K562 (cell line): ENCODE measurements around the gene UBAP2. TPM values are rescaled to one million over a fixed set of nuclear protein-coding genes. Genes with fewer than 3 reads are reported as not detected.

ENCODE experiments used
- FOXM1 ChIP-seq, 2 experiments: fragments of 450-650 bp in 1 of 2; sonication (generic) in 1 of 2; formaldehyde crosslinking in 1 of 2; IDR thresholded peaks; 2 replicates each; pipeline versions ENCODE4 v1.6.1 to v1.9.0; 2017 to 2022; ENCODE audit warnings: low read depth in 2 of 2, mild to moderate bottlenecking in 2 of 2, missing genetic modification reagents in 1 of 2, moderate library complexity in 1 of 2
- HCFC1 ChIP-seq: IDR thresholded peaks from 2 replicates; pipeline ENCODE4 v1.6.1; 2012; ENCODE audit warnings: low read depth, low read length, improper control_type of control experiment
- KAT8 ChIP-seq: fragments of 450-650 bp; IDR thresholded peaks from 2 replicates; pipeline ENCODE4 v1.6.1; 2016; ENCODE audit warnings: low read depth, mild to moderate bottlenecking
- NKRF ChIP-seq: fragments of 450-650 bp; IDR thresholded peaks from 2 replicates; pipeline ENCODE4 v1.6.1; 2016; ENCODE audit warnings: borderline replicate concordance
- PTTG1 ChIP-seq: fragments of 450-650 bp; IDR thresholded peaks from 2 replicates; pipeline ENCODE4 v1.6.1; 2016; ENCODE audit warnings: low read depth, mild to moderate bottlenecking, missing genetic modification characterization, missing compliant biosample characterization
- ZFP30 ChIP-seq: fragments of 250-450 bp; sonication (Bioruptor Pico); IDR thresholded peaks from 2 replicates; pipeline ENCODE4 v1.8.0; 2022; ENCODE audit warnings: moderate library complexity, mild to moderate bottlenecking, inconsistent platforms, borderline replicate concordance
- ZNF121 ChIP-seq: sonication (generic); formaldehyde crosslinking; conservative IDR thresholded peaks from 2 replicates; pipeline ENCODE4 v1.8.0; 2022; ENCODE audit warnings: missing genetic modification reagents
- ZNF354B ChIP-seq: fragments of 250-450 bp; sonication (Bioruptor Pico); IDR thresholded peaks from 2 replicates; pipeline ENCODE4 v1.4.0; 2020
- polyA plus RNA-seq, 8 experiments: library from polyadenylated mRNA; depleted of rRNA in 4 of 8; stranded (reverse) in 5 of 8; unstranded in 3 of 8; fragments of >200 nt; fragmentation: Nextera tagmentation in 2 of 8; fragmentation: Illumina TruSeq in 1 of 8; extraction: Ambion mirVana in 2 of 8; extraction: Trizol in 1 of 8; gene quantifications; 2 replicates each; pipeline versions ENCODE4 v1.2.1 to v1.2.3, GENCODE V29; 2011 to 2014; ENCODE audit warnings: inconsistent platforms in 1 of 8, missing spikeins in 1 of 8
- total RNA-seq, 7 experiments: library from RNA; depleted of rRNA in 6 of 7; stranded (reverse); fragments of >200 nt in 6 of 7; fragmentation: Illumina TruSeq in 2 of 7; extraction: Trizol in 2 of 7; gene quantifications; 2 replicates each; pipeline versions ENCODE4 v1.2.1 to v1.2.3, GENCODE V29; 2011 to 2021; ENCODE audit warnings: low replicate concordance in 1 of 7
- TF ChIP-seq, protein P1 (sequence below): sonication (generic); formaldehyde crosslinking; IDR thresholded peaks from 2 replicates; pipeline ENCODE4 v1.8.0; 2023; ENCODE audit warnings: missing genetic modification reagents, mild to moderate bottlenecking, borderline replicate concordance
- TF ChIP-seq, protein P2 (sequence below): fragments of 250-450 bp; sonication (Bioruptor Pico); IDR thresholded peaks from 2 replicates; pipeline ENCODE4 v1.8.0; 2021; ENCODE audit warnings: moderate library complexity, mild to moderate bottlenecking, inconsistent platforms
- TF ChIP-seq, protein P3 (sequence below): fragments of 200-800 bp; sonication (Bioruptor generic); IDR thresholded peaks from 2 replicates; pipeline ENCODE4 v1.6.1; 2017; ENCODE audit warnings: missing genetic modification characterization, missing compliant biosample characterization

Gene UBAP2
- total and polyA plus RNA-seq, 9 of the 15 experiments (the other 6 are each of a cell fraction or from before 2014, with no cell fraction given), result 8.7 to 47.9 (median 18.7) TPM

DNA sequence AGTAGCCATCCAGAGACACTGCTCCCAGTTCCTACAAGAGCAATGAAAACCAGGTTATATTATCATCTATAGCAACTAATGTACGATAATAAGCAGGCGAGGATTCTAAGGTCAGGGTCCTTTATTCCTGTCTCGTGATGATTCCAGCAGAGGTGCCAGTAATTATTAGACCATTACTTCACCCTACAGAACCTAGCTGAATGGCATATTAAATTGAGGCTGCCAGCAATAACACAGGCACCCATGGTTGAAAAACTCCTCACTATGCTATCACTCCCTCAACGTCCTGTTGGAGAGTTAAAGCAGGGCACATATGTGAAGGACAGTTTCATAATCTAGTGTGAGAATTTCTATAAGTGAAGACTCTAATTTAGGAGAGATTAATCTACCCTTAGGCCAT lies 48.1 kb upstream of the UBAP2 start (continued):
- TF ChIP-seq FOXM1 (IDR thresholded peaks at IDR 0.05; ENCODE audit: low read depth) (no peak), FOXM1 (CRISPR knock-in tag; IDR thresholded peaks at IDR 0.05; ENCODE audit: low read depth) (no peak), KAT8 (no peak), NKRF (no peak), ZFP30 (no peak), HCFC1 (no peak), PTTG1 (tag) (no peak), ZNF121 (no peak), ZNF354B (CRISPR knock-in tag) (no peak)
- TF ChIP-seq, protein P1, sequence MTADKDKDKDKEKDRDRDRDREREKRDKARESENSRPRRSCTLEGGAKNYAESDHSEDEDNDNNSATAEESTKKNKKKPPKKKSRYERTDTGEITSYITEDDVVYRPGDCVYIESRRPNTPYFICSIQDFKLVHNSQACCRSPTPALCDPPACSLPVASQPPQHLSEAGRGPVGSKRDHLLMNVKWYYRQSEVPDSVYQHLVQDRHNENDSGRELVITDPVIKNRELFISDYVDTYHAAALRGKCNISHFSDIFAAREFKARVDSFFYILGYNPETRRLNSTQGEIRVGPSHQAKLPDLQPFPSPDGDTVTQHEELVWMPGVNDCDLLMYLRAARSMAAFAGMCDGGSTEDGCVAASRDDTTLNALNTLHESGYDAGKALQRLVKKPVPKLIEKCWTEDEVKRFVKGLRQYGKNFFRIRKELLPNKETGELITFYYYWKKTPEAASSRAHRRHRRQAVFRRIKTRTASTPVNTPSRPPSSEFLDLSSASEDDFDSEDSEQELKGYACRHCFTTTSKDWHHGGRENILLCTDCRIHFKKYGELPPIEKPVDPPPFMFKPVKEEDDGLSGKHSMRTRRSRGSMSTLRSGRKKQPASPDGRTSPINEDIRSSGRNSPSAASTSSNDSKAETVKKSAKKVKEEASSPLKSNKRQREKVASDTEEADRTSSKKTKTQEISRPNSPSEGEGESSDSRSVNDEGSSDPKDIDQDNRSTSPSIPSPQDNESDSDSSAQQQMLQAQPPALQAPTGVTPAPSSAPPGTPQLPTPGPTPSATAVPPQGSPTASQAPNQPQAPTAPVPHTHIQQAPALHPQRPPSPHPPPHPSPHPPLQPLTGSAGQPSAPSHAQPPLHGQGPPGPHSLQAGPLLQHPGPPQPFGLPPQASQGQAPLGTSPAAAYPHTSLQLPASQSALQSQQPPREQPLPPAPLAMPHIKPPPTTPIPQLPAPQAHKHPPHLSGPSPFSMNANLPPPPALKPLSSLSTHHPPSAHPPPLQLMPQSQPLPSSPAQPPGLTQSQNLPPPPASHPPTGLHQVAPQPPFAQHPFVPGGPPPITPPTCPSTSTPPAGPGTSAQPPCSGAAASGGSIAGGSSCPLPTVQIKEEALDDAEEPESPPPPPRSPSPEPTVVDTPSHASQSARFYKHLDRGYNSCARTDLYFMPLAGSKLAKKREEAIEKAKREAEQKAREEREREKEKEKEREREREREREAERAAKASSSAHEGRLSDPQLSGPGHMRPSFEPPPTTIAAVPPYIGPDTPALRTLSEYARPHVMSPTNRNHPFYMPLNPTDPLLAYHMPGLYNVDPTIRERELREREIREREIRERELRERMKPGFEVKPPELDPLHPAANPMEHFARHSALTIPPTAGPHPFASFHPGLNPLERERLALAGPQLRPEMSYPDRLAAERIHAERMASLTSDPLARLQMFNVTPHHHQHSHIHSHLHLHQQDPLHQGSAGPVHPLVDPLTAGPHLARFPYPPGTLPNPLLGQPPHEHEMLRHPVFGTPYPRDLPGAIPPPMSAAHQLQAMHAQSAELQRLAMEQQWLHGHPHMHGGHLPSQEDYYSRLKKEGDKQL (CRISPR knock-in tag), result no peak
- TF ChIP-seq, protein P2, sequence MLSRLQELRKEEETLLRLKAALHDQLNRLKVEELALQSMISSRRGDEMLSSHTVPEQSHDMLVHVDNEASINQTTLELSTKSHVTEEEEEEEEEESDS (CRISPR knock-in tag), result no peak
- TF ChIP-seq, protein P3, sequence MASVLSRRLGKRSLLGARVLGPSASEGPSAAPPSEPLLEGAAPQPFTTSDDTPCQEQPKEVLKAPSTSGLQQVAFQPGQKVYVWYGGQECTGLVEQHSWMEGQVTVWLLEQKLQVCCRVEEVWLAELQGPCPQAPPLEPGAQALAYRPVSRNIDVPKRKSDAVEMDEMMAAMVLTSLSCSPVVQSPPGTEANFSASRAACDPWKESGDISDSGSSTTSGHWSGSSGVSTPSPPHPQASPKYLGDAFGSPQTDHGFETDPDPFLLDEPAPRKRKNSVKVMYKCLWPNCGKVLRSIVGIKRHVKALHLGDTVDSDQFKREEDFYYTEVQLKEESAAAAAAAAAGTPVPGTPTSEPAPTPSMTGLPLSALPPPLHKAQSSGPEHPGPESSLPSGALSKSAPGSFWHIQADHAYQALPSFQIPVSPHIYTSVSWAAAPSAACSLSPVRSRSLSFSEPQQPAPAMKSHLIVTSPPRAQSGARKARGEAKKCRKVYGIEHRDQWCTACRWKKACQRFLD (CRISPR knock-in tag), result no peak
